SK-N-SH (cell line): ENCODE measurements around the gene TMEM131.

Experiments
- CTCF ChIP-seq: fragments of 200-600 bp; sonication (generic); IDR thresholded peaks from 2 replicates; pipeline ENCODE4 v1.6.1; 2017; ENCODE audit warnings: antibody characterized with exemption, mild to moderate bottlenecking, moderate library complexity
- GABPA ChIP-seq: IDR thresholded peaks from 2 replicates; pipeline ENCODE4 v1.4.0; 2012; ENCODE audit warnings: low read depth, mild to moderate bottlenecking
- TAF1 ChIP-seq: IDR thresholded peaks from 2 replicates; pipeline ENCODE4 v1.6.1; 2012; ENCODE audit warnings: low read depth, mild to moderate bottlenecking, low read length, moderate library complexity, borderline replicate concordance
- USF2 ChIP-seq: fragments of 150-350 bp; IDR thresholded peaks from 2 replicates; pipeline ENCODE4 v1.6.1; 2017; ENCODE audit warnings: antibody characterized with exemption, low read length, low read depth, borderline replicate concordance

- TF ChIP-seq GABPA (no peak), CTCF (no peak), TAF1 (no peak), USF2 (no peak)
Measured at GRCh38 chr2:97831121-97831520, 164.6 kb downstream of the TMEM131 start.
